HCT116 (cell line): ENCODE data around the gene KCNK6. TPM values are rescaled to one million over a fixed set of nuclear protein-coding genes. Genes with fewer than 3 reads are reported as not detected.

Experiments
- ATAC-seq: fragments of 200-7000 bp; cut with Tn5 transposase; 2 replicates; pipeline ENCODE4 v1.9.1; 2020; ENCODE audit warnings: mild to moderate bottlenecking, moderate library complexity
- BruUV-seq: library from RNA; stranded (reverse); fragments of 400-500 nt; replicated peaks from 2 replicates; lab custom pipeline; 2021; lab: Mats Ljungman, UMichigan
- CTCF ChIA-PET: fragments of 300-600 bp; sonication (Branson Sonifier 250); formaldehyde crosslinking; loops from one replicate; lab custom pipeline; 2021; ENCODE audit warnings: antibody characterized with exemption; lab: Charles Lee
- POLR2A ChIA-PET: fragments of 300-600, 350-600 bp; sonication (Branson Sonifier 250); formaldehyde crosslinking; loops from one replicate; lab custom pipeline; 2021; ENCODE audit warnings: antibody characterized with exemption; lab: Charles Lee
- RAD21 ChIA-PET, 2 experiments: fragments of 300-600 bp; sonication (Branson Sonifier 250); formaldehyde crosslinking; loops; one replicate each; lab custom pipeline; 2023; ENCODE audit warnings: low total read pairs in 2 of 2; ENCODE audit not compliant: uncharacterized antibody in 2 of 2, unreplicated experiment in 2 of 2, low non-redundant PET in 1 of 2; lab: Charles Lee
- DNase-seq: peaks from one replicate; pipeline ENCODE4 v3.0.0-alpha.2; 2010; ENCODE audit warnings: low read depth, low spot score
- H2AFZ ChIP-seq: fragments of 200-600 bp; shearing (Covaris generic), sonication (generic); 2 replicates; pipeline ENCODE4 v1.6.1; 2017; ENCODE audit warnings: low read depth, mixed run types, mixed read lengths, antibody characterized with exemption, low read length; ENCODE audit not compliant: poor library complexity, severe bottlenecking
- H3K27ac ChIP-seq: 2 replicates; pipeline ENCODE4 v1.5.1; 2012; ENCODE audit warnings: low read depth, low read length
- H3K27me3 ChIP-seq: fragments of 200-600 bp; sonication (generic); 2 replicates; pipeline ENCODE4 v1.6.1; 2016; ENCODE audit warnings: mixed run types, low read length, mixed read lengths; ENCODE audit not compliant: insufficient read depth
- H3K36me3 ChIP-seq, 2 experiments: fragments of 200-500 bp in 1 of 2; fragments of 200-600 bp in 1 of 2; sonication (Bioruptor generic) in 1 of 2; sonication (generic) in 1 of 2; 2 replicates each; pipeline versions ENCODE4 v1.5.1 to v1.6.1; 2014 to 2016; ENCODE audit warnings: low read length in 2 of 2, inconsistent platforms in 1 of 2, mixed read lengths in 1 of 2, mixed run types in 1 of 2; ENCODE audit not compliant: insufficient read depth in 2 of 2, control insufficient read depth in 1 of 2
- H3K4me1 ChIP-seq, 2 experiments: fragments of 200-600 bp in 1 of 2; sonication (generic) in 1 of 2; 2 replicates each; pipeline versions ENCODE4 v1.5.1 to v1.6.1; 2012 to 2017; ENCODE audit warnings: low read length in 2 of 2, inconsistent platforms in 1 of 2, mild to moderate bottlenecking in 1 of 2, mixed read lengths in 1 of 2, mixed run types in 1 of 2, moderate library complexity in 1 of 2; ENCODE audit not compliant: insufficient read depth in 2 of 2, control insufficient read depth in 1 of 2
- H3K4me2 ChIP-seq: fragments of 200-600 bp; sonication (generic); 2 replicates; pipeline ENCODE4 v1.6.1; 2017; ENCODE audit warnings: mixed run types, low read length, mixed read lengths
- H3K4me3 ChIP-seq, 2 experiments: fragments of 200-600 bp in 1 of 2; sonication (generic) in 1 of 2; replicated peaks in 1 of 2; 2 replicates each; pipeline ENCODE4 v1.5.1; 2011 to 2016; ENCODE audit warnings: low read length in 2 of 2, control low read depth in 1 of 2, low read depth in 1 of 2, mild to moderate bottlenecking in 1 of 2, mixed read lengths in 1 of 2, mixed run types in 1 of 2
- H3K79me2 ChIP-seq: fragments of 200-600 bp; sonication (generic); 2 replicates; pipeline ENCODE4 v1.6.1; 2017; ENCODE audit warnings: mild to moderate bottlenecking, mixed run types, low read length, moderate library complexity, mixed read lengths; ENCODE audit not compliant: insufficient read depth
- H3K9ac ChIP-seq: fragments of 200-600 bp; sonication (generic); 2 replicates; pipeline ENCODE4 v1.6.1; 2016; ENCODE audit warnings: low read length, mixed read lengths
- H3K9me2 ChIP-seq: fragments of 200-600 bp; sonication (generic), shearing (Covaris generic); 2 replicates; pipeline ENCODE4 v1.6.1; 2017; ENCODE audit warnings: mixed run types, mild to moderate bottlenecking, moderate library complexity; ENCODE audit not compliant: insufficient read depth
- H3K9me3 ChIP-seq, 2 experiments: fragments of 200-500 bp in 1 of 2; fragments of 200-600 bp in 1 of 2; sonication (Bioruptor generic) in 1 of 2; sonication (generic) in 1 of 2; 2 replicates each; pipeline ENCODE4 v1.6.1; 2014 to 2017; ENCODE audit warnings: low read length in 2 of 2, mixed read lengths in 2 of 2, inconsistent platforms in 1 of 2, low read depth in 1 of 2, mild to moderate bottlenecking in 1 of 2, mixed run types in 1 of 2, moderate library complexity in 1 of 2; ENCODE audit not compliant: control insufficient read depth in 1 of 2, insufficient read depth in 1 of 2
- H4K20me1 ChIP-seq: fragments of 200-600 bp; sonication (generic), shearing (Covaris generic); 2 replicates; pipeline ENCODE4 v1.6.1; 2017; ENCODE audit warnings: mixed run types, mild to moderate bottlenecking, moderate library complexity; ENCODE audit not compliant: insufficient read depth
- CBX3 ChIP-seq: IDR thresholded peaks from 2 replicates; pipeline ENCODE4 v1.6.1; 2012; ENCODE audit warnings: low read depth
- CEBPB ChIP-seq: IDR thresholded peaks from 2 replicates; pipeline ENCODE4 v1.6.1; 2012; ENCODE audit warnings: low read depth
- EGR1 ChIP-seq: IDR thresholded peaks from 2 replicates; pipeline ENCODE4 v1.6.1; 2012; ENCODE audit warnings: low read depth
- EZH2 ChIP-seq: fragments of 200-600 bp; sonication (generic); IDR thresholded peaks from 2 replicates; pipeline ENCODE4 v1.6.1; 2017; ENCODE audit warnings: antibody characterized with exemption, mixed run types
- EZH2phosphoT487 ChIP-seq: fragments of 200-600 bp; IDR thresholded peaks from 2 replicates; pipeline ENCODE4 v1.6.1; 2018; ENCODE audit warnings: antibody characterized with exemption, borderline replicate concordance
- FOSL1 ChIP-seq: IDR thresholded peaks from 2 replicates; pipeline ENCODE4 v1.6.1; 2012; ENCODE audit warnings: low read depth
- JUND ChIP-seq: IDR thresholded peaks from 2 replicates; pipeline ENCODE4 v1.6.1; 2012
- POLR2A ChIP-seq: IDR thresholded peaks from 2 replicates; pipeline ENCODE4 v1.7.0; 2011; ENCODE audit warnings: borderline replicate concordance; ENCODE audit not compliant: insufficient read depth, insufficient read length; ENCODE audit errors: extremely low read depth
- POLR2AphosphoS5 ChIP-seq: IDR thresholded peaks from 2 replicates; pipeline ENCODE4 v1.6.1; 2011; ENCODE audit warnings: mild to moderate bottlenecking, low read depth, low read length, moderate library complexity
- SIN3A ChIP-seq: IDR thresholded peaks from 2 replicates; pipeline ENCODE4 v1.6.1; 2012; ENCODE audit warnings: low read depth
- SP1 ChIP-seq: IDR thresholded peaks from 2 replicates; pipeline ENCODE4 v1.6.1; 2012; ENCODE audit warnings: low read depth
- SRF ChIP-seq: IDR thresholded peaks from 2 replicates; pipeline ENCODE4 v1.6.1; 2012; ENCODE audit warnings: low read depth
- TCF7L2 ChIP-seq: IDR thresholded peaks from 2 replicates; pipeline ENCODE4 v1.7.0; 2011; ENCODE audit warnings: borderline replicate concordance, inconsistent platforms; ENCODE audit not compliant: insufficient read depth, insufficient read length; ENCODE audit errors: extremely low read depth
- YY1 ChIP-seq: IDR thresholded peaks from 2 replicates; pipeline ENCODE4 v1.6.1; 2011; ENCODE audit warnings: low read length, low read depth, moderate library complexity, mild to moderate bottlenecking; ENCODE audit not compliant: insufficient replicate concordance; ENCODE audit errors: extremely low read depth
- ZNF274 ChIP-seq: fragments of 200-500 bp; sonication (Bioruptor generic); IDR thresholded peaks from 2 replicates; pipeline ENCODE4 v1.6.1; 2014; ENCODE audit warnings: mild to moderate bottlenecking, low read depth, low read length, inconsistent platforms
- intact Hi-C: fragments of 100-400 bp; cut with micrococcal nuclease; formaldehyde crosslinking; loops from 2 replicates; pipeline ENCODE4 v1.10.0; 2022
- total RNA-seq: library from RNA; stranded (reverse); gene quantifications from one replicate; pipeline ENCODE4 v1.2.1, GENCODE V29; 2021; ENCODE audit not compliant: unreplicated experiment
- TF ChIP-seq, protein P1 (sequence below): IDR thresholded peaks from 2 replicates; pipeline ENCODE4 v1.6.1; 2012
- TF ChIP-seq, protein P2 (sequence below), 3 experiments: fragments of 200-600 bp in 1 of 3; sonication (generic) in 1 of 3; IDR thresholded peaks in 2 of 3; conservative IDR thresholded peaks in 1 of 3; 2 replicates each; pipeline ENCODE4 v1.5.1; 2012 to 2017; ENCODE audit warnings: low read depth in 2 of 3, low read length in 2 of 3, antibody characterized with exemption in 1 of 3, borderline replicate concordance in 1 of 3, control low read depth in 1 of 3, mild to moderate bottlenecking in 1 of 3, mixed read lengths in 1 of 3, mixed run types in 1 of 3, moderate library complexity in 1 of 3; ENCODE audit not compliant: insufficient read depth in 1 of 3
- TF ChIP-seq, protein P3 (sequence below): IDR thresholded peaks from 2 replicates; pipeline ENCODE4 v1.6.1; 2012; ENCODE audit warnings: low read depth
- TF ChIP-seq, protein P4 (sequence below): IDR thresholded peaks from 2 replicates; pipeline ENCODE4 v1.6.1; 2011; ENCODE audit warnings: mild to moderate bottlenecking, low read length, moderate library complexity; ENCODE audit not compliant: insufficient replicate concordance; ENCODE audit errors: extremely low read depth
- TF ChIP-seq, protein P5 (sequence below): IDR thresholded peaks from 2 replicates; pipeline ENCODE4 v1.6.1; 2012

KCNK6 gene
- total RNA-seq, 1 experiment from 2014 or later = 11.0 TPM

DNA sequence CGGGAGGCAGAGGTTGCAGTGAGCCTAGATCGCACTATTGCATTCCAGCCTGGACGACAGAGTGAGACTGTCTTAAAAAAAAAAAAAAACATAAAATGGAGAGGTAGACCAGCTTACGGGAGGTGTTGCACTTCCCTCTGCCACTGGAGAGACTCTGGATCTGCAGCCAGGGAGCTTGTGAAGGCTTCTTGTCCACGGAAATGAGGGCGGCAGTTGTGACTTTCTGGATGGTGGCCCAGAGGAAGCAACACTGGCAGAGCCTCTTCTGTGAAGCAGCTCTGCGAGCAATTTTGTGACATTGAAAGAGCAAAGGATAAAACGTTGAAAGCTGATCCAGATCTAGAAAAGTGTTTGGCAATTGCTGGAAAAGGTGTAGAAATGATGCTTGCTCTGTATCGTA is 44.9 kb upstream of the KCNK6 start:
- H3K36me3 ChIP-seq = peaks cover 2 to 14% of the 10 kb centered on the region in 2 experiments; a peak in 2 of 4 replicates
- DNase-seq = no peak
- peaks cover 18 to 38% of the 10 kb centered on the region in 2 experiments for H3K4me1 ChIP-seq
- ATAC-seq = no peak
- RAD21 ChIA-PET = no interaction called here
- no peak overlapping the region for H3K27ac ChIP-seq
- no peak overlapping the region for H2AFZ ChIP-seq
- CTCF ChIA-PET = no interaction called here
- intact Hi-C loops = no loop called here
- BruUV-seq = no TSS peak
- no peak overlapping the region for H3K4me2 ChIP-seq
- no peak overlapping the region for H3K4me3 ChIP-seq
- peaks cover 10% of the 10 kb centered on the region; the same call in 1 of the 2 replicates for H4K20me1 ChIP-seq
- TF ChIP-seq, protein P1, sequence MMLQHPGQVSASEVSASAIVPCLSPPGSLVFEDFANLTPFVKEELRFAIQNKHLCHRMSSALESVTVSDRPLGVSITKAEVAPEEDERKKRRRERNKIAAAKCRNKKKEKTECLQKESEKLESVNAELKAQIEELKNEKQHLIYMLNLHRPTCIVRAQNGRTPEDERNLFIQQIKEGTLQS = no peak
- TF ChIP-seq FOSL1 (no peak), TCF7L2 (no peak), POLR2AphosphoS5 (no peak), EZH2phosphoT487 (no peak), YY1 (no peak), CBX3 (no peak), EZH2 (no peak), SIN3A (no peak), ZNF274 (no peak), JUND (no peak), SP1 (no peak), SRF (no peak), POLR2A (no peak), EGR1 (no peak), CEBPB (no peak)
- TF ChIP-seq, protein P2, sequence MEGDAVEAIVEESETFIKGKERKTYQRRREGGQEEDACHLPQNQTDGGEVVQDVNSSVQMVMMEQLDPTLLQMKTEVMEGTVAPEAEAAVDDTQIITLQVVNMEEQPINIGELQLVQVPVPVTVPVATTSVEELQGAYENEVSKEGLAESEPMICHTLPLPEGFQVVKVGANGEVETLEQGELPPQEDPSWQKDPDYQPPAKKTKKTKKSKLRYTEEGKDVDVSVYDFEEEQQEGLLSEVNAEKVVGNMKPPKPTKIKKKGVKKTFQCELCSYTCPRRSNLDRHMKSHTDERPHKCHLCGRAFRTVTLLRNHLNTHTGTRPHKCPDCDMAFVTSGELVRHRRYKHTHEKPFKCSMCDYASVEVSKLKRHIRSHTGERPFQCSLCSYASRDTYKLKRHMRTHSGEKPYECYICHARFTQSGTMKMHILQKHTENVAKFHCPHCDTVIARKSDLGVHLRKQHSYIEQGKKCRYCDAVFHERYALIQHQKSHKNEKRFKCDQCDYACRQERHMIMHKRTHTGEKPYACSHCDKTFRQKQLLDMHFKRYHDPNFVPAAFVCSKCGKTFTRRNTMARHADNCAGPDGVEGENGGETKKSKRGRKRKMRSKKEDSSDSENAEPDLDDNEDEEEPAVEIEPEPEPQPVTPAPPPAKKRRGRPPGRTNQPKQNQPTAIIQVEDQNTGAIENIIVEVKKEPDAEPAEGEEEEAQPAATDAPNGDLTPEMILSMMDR (IDR thresholded peaks at IDR 0.05 in 2 of 3, conservative IDR thresholded peaks at IDR 0.05 in 1 of 3; ENCODE audit: borderline replicate concordance in 1 of 3, insufficient read depth in 1 of 3, low read depth in 2 of 3, low read length in 2 of 3) = no peak
- TF ChIP-seq, protein P3, sequence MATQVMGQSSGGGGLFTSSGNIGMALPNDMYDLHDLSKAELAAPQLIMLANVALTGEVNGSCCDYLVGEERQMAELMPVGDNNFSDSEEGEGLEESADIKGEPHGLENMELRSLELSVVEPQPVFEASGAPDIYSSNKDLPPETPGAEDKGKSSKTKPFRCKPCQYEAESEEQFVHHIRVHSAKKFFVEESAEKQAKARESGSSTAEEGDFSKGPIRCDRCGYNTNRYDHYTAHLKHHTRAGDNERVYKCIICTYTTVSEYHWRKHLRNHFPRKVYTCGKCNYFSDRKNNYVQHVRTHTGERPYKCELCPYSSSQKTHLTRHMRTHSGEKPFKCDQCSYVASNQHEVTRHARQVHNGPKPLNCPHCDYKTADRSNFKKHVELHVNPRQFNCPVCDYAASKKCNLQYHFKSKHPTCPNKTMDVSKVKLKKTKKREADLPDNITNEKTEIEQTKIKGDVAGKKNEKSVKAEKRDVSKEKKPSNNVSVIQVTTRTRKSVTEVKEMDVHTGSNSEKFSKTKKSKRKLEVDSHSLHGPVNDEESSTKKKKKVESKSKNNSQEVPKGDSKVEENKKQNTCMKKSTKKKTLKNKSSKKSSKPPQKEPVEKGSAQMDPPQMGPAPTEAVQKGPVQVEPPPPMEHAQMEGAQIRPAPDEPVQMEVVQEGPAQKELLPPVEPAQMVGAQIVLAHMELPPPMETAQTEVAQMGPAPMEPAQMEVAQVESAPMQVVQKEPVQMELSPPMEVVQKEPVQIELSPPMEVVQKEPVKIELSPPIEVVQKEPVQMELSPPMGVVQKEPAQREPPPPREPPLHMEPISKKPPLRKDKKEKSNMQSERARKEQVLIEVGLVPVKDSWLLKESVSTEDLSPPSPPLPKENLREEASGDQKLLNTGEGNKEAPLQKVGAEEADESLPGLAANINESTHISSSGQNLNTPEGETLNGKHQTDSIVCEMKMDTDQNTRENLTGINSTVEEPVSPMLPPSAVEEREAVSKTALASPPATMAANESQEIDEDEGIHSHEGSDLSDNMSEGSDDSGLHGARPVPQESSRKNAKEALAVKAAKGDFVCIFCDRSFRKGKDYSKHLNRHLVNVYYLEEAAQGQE = no peak
- TF ChIP-seq, protein P4, sequence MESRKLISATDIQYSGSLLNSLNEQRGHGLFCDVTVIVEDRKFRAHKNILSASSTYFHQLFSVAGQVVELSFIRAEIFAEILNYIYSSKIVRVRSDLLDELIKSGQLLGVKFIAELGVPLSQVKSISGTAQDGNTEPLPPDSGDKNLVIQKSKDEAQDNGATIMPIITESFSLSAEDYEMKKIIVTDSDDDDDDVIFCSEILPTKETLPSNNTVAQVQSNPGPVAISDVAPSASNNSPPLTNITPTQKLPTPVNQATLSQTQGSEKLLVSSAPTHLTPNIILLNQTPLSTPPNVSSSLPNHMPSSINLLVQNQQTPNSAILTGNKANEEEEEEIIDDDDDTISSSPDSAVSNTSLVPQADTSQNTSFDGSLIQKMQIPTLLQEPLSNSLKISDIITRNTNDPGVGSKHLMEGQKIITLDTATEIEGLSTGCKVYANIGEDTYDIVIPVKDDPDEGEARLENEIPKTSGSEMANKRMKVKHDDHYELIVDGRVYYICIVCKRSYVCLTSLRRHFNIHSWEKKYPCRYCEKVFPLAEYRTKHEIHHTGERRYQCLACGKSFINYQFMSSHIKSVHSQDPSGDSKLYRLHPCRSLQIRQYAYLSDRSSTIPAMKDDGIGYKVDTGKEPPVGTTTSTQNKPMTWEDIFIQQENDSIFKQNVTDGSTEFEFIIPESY = no peak
- TF ChIP-seq, protein P5, sequence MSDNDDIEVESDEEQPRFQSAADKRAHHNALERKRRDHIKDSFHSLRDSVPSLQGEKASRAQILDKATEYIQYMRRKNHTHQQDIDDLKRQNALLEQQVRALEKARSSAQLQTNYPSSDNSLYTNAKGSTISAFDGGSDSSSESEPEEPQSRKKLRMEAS = no peak
- peaks cover 100% of the 10 kb centered on the region for H3K79me2 ChIP-seq
- POLR2A ChIA-PET = no interaction called here
- H3K27me3 ChIP-seq = no peaks in the 10 kb centered on the region
- H3K9me3 ChIP-seq = no peaks in the 10 kb centered on the region
- H3K9ac ChIP-seq = no peak overlapping the region
- H3K9me2 ChIP-seq = no peaks in the 10 kb centered on the region
